ELR (cell line): Measurements from ENCODE around the gene CCDC89.
A peak's percentile ranks its signal among the peaks of the same experiment; 100 is the strongest.
"Not testable (repeated sequence)": the region's sequence is repeated elsewhere in the genome, so short reads cannot be mapped to it uniquely, and the experiment has no call there.

ENCODE experiments used
- DNase-seq: peaks from one replicate; pipeline ENCODE4 v3.0.0-alpha.2; 2015; ENCODE audit warnings: low read depth

Gene CCDC89

GRCh38 chr11:85694385-85694980, 8.5 kb upstream of the CCDC89 start:
- DNase-seq: peak; percentile 65

GRCh38 chr11:85685125-85685819, 723 bp downstream of the CCDC89 start:
- no peak for DNase-seq

GRCh38 chr11:85682330-85683305, 3.4 kb downstream of the CCDC89 start:
- DNase-seq: peak; percentile 68

- DNase-seq: no peak
Measured at GRCh38 chr11:85680897-85681296, 5.1 kb downstream of the CCDC89 start.

GRCh38 chr11:85679576-85679975, 6.4 kb downstream of the CCDC89 start:
- no peak for DNase-seq

- no peak for DNase-seq
Measured at GRCh38 chr11:85673393-85673792, 12.6 kb downstream of the CCDC89 start.

- DNase-seq: peak; percentile 47
Measured at GRCh38 chr11:85672105-85672902, 13.7 kb downstream of the CCDC89 start.

- not testable (repeated sequence) for DNase-seq
Measured at GRCh38 chr11:85670949-85671663, 14.9 kb downstream of the CCDC89 start.

- no peak for DNase-seq
Measured at GRCh38 chr11:85668157-85668556, 17.8 kb downstream of the CCDC89 start.

GRCh38 chr11:85666687-85667086, 19.3 kb downstream of the CCDC89 start:
- DNase-seq: no peak

- no peak for DNase-seq
Measured at GRCh38 chr11:85665733-85666132, 20.3 kb downstream of the CCDC89 start.

GRCh38 chr11:85664615-85665481, 21.1 kb downstream of the CCDC89 start, which contains the start of gene CREBZF:
CREBZF (minus strand) TSS chr11:85665129; CDS start chr11:85664875, 254 bp downstream.
- DNase-seq: peak; percentile 96

GRCh38 chr11:85663753-85664614, 22.0 kb downstream of the CCDC89 start:
- DNase-seq: peak; percentile 69

- DNase-seq: peak; percentile 34
Measured at GRCh38 chr11:85663080-85663752, 22.8 kb downstream of the CCDC89 start.

GRCh38 chr11:85661972-85662664, 23.9 kb downstream of the CCDC89 start:
- DNase-seq: no peak

- no peak for DNase-seq
Measured at GRCh38 chr11:85658180-85658579, 27.8 kb downstream of the CCDC89 start.

- DNase-seq: no peak
Measured at GRCh38 chr11:85656777-85657176, 29.2 kb downstream of the CCDC89 start.

GRCh38 chr11:85654343-85654742, 31.7 kb downstream of the CCDC89 start:
- DNase-seq: not testable (repeated sequence)
